ENCODE results near the gene FOXL3.

DNA sequence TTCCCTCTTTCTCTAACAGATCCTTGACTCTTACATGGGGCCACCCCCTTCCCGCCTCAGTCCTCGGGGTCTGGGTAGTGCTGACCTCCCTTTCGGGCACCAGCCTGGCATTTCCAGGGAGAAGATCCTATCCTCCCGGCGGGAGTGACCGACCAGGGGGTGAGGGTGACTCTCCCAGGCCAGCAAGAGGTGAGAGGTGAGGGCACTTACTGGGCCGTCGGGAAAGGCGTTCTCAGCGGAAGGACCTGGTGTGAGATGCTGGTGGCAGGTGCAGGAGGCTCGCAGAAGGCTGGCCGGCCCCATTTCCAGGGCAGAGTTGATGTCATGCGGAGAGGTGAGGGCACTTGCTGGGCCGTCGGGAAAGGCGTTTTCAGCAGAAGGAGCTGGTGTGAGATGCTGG lies 4.2 kb upstream of the FOXL3 start:
- no peak for TF ChIP-seq ZNF263 (CRISPR knock-in tag; IDR thresholded peaks at IDR 0.05; ENCODE audit: low read depth)
- TF ChIP-seq, protein P1, sequence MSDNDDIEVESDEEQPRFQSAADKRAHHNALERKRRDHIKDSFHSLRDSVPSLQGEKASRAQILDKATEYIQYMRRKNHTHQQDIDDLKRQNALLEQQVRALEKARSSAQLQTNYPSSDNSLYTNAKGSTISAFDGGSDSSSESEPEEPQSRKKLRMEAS (CRISPR knock-in tag; IDR thresholded peaks at IDR 0.05), result no peak
- TF ChIP-seq ETV6 (CRISPR knock-in tag; IDR thresholded peaks at IDR 0.05), result no peak
- TF ChIP-seq, protein P2, sequence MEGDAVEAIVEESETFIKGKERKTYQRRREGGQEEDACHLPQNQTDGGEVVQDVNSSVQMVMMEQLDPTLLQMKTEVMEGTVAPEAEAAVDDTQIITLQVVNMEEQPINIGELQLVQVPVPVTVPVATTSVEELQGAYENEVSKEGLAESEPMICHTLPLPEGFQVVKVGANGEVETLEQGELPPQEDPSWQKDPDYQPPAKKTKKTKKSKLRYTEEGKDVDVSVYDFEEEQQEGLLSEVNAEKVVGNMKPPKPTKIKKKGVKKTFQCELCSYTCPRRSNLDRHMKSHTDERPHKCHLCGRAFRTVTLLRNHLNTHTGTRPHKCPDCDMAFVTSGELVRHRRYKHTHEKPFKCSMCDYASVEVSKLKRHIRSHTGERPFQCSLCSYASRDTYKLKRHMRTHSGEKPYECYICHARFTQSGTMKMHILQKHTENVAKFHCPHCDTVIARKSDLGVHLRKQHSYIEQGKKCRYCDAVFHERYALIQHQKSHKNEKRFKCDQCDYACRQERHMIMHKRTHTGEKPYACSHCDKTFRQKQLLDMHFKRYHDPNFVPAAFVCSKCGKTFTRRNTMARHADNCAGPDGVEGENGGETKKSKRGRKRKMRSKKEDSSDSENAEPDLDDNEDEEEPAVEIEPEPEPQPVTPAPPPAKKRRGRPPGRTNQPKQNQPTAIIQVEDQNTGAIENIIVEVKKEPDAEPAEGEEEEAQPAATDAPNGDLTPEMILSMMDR (IDR thresholded peaks at IDR 0.05), result no peak
- TF ChIP-seq, protein P3, sequence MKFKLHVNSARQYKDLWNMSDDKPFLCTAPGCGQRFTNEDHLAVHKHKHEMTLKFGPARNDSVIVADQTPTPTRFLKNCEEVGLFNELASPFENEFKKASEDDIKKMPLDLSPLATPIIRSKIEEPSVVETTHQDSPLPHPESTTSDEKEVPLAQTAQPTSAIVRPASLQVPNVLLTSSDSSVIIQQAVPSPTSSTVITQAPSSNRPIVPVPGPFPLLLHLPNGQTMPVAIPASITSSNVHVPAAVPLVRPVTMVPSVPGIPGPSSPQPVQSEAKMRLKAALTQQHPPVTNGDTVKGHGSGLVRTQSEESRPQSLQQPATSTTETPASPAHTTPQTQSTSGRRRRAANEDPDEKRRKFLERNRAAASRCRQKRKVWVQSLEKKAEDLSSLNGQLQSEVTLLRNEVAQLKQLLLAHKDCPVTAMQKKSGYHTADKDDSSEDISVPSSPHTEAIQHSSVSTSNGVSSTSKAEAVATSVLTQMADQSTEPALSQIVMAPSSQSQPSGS (CRISPR knock-in tag; IDR thresholded peaks at IDR 0.05; ENCODE audit: borderline replicate concordance, low read depth), result no peak
- no peak for TF ChIP-seq TEAD4 (CRISPR knock-in tag; IDR thresholded peaks at IDR 0.05)
- TF ChIP-seq FOXK1 (CRISPR knock-in tag; IDR thresholded peaks at IDR 0.05), result no peak
- TF ChIP-seq SP1 (CRISPR knock-in tag; conservative IDR thresholded peaks at IDR 0.05), result no peak
- TF ChIP-seq ZNF232 (CRISPR knock-in tag; IDR thresholded peaks at IDR 0.05), result no peak
